Cardiac muscle cell (in vitro differentiated cells and primary cell): ENCODE data around the gene STEAP3. TPM values are rescaled to one million over a fixed set of nuclear protein-coding genes. Genes with fewer than 3 reads are reported as not detected.

ENCODE experiments used
- DNase-seq, 2 donors: peaks; one replicate each; pipeline versions ENCODE4 v3.0.0 to v3.0.0-alpha.2; 2010 to 2017; ENCODE audit warnings: low read depth in 1 of 2, low spot score in 1 of 2
- H3K27ac ChIP-seq: fragments of 200-600 bp; sonication (generic); 2 replicates; pipeline ENCODE4 v1.5.1; 2016
- H3K27me3 ChIP-seq: fragments of 200-600 bp; sonication (generic); 2 replicates; pipeline ENCODE4 v1.6.0; 2016; ENCODE audit warnings: control low read depth
- H3K36me3 ChIP-seq: fragments of 200-600 bp; sonication (generic); 2 replicates; pipeline ENCODE4 v1.5.1; 2016; ENCODE audit warnings: control low read depth
- H3K4me1 ChIP-seq: fragments of 200-600 bp; sonication (generic); 2 replicates; pipeline ENCODE4 v1.8.1; 2017; ENCODE audit warnings: low read depth, mild to moderate bottlenecking, mixed run types
- H3K4me3 ChIP-seq: fragments of 200-600 bp; sonication (generic); 2 replicates; pipeline ENCODE4 v1.5.1; 2016; ENCODE audit warnings: mild to moderate bottlenecking
- H3K9me3 ChIP-seq: fragments of 200-600 bp; sonication (generic); 2 replicates; pipeline ENCODE4 v1.5.1; 2017; ENCODE audit warnings: low read depth, mild to moderate bottlenecking, control low read depth
- CTCF ChIP-seq: IDR thresholded peaks from 2 replicates; pipeline ENCODE4 v1.5.1; 2012; ENCODE audit warnings: low read depth, mild to moderate bottlenecking, low read length
- polyA plus RNA-seq: library from polyadenylated mRNA; unstranded; fragments of >200 nt; fragmentation: Nextera tagmentation; extraction: Ambion mirVana; gene quantifications from 2 replicates; pipeline ENCODE4 v1.2.1, GENCODE V29; 2016
- total RNA-seq: library from RNA; depleted of rRNA; stranded (reverse); fragments of >200 nt; gene quantifications from 2 replicates; pipeline ENCODE4 v1.2.3, GENCODE V29; 2016

Gene STEAP3
- total and polyA plus RNA-seq, 2 experiments from 2014 or later: 3.8 to 4.5 TPM

DNA sequence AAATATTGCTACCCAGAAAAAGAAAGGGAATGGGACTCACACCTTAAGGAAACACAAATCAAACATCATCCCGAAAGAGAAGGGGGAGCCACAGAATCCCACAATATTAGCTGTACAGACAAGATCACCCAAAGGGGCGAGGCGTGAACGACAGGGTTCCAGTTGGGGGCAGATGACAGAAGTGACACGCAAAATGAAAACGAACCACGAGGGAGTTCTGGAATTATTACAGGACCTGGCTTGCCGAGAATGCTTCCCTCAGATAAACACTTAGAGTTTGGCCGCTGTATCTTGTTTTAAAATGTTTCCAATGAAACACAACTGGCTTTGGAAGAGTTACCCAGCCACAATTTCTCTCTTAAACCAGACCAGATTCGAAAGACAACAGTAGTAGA is 82.6 kb downstream of the STEAP3 start:
- Histone ChIP-seq H3K9me3 (no peaks in the 10 kb centered on the region), H3K27ac (no peak overlapping the region), H3K36me3 (no peaks in the 10 kb centered on the region), H3K4me1 (no peaks in the 10 kb centered on the region), H3K27me3 (peaks cover 11% of the 10 kb centered on the region), H3K4me3 (no peak overlapping the region)
- DNase-seq: no peak
- no peak for TF ChIP-seq CTCF

DNA sequence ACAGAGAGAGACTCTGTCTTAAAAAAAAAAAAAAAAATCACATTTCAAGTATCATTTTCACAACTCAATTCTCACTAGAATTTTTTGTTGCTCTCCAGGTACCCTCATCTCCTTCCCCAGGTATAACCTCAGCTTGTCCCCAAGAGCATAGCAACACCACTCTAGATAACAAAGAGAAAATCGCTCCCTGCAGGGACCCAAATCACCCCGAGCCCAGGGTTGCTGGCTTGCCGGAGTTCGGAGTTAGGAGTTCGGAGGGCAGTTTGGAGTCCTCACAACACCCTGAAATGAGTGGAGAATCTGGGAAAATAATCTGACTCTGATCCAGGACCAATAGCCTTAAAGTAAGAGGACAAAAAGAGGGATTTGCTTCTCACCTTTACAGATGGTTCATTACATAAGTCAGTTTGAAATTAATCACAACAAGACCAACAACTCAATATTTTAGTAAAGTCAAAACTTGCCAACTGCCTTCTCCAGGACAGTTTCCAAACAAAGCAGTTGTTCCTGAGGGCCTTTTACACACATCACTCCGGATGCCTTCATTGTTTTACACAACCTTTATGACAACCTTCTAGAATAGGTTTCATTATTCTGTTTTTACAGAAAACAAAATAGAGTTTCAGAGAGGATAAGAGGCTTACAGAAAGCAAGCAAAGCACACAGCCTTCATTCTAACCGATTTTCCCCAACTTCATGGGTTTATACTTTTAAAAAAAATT is 83.9 kb downstream of the STEAP3 start:
- Histone ChIP-seq H3K27ac (no peak overlapping the region), H3K36me3 (no peaks in the 10 kb centered on the region), H3K4me3 (no peak overlapping the region), H3K9me3 (no peaks in the 10 kb centered on the region), H3K4me1 (no peaks in the 10 kb centered on the region), H3K27me3 (peaks cover 11% of the 10 kb centered on the region)
- no peak for DNase-seq
- no peak for TF ChIP-seq CTCF

- Histone ChIP-seq H3K4me3 (no peak overlapping the region), H3K9me3 (no peaks in the 10 kb centered on the region)
- no peak for TF ChIP-seq CTCF
Measured at GRCh38 chr2:119308793-119309330, 85.2 kb downstream of the STEAP3 start.

GRCh38 chr2:119311371-119311770 is 87.7 kb downstream of the STEAP3 start:
- Histone ChIP-seq H3K4me1 (peaks cover 4% of the 10 kb centered on the region), H3K27ac (no peak overlapping the region), H3K36me3 (no peaks in the 10 kb centered on the region), H3K27me3 (no peaks in the 10 kb centered on the region), H3K9me3 (no peaks in the 10 kb centered on the region), H3K4me3 (no peak overlapping the region)
- no peak for TF ChIP-seq CTCF
- DNase-seq: peak; percentile 26 to 34

More at GRCh38 chr2:119308793-119309330, 85.2 kb downstream of the STEAP3 start:
- Histone ChIP-seq H3K27ac (no peak overlapping the region), H3K27me3 (peaks cover 3% of the 10 kb centered on the region), H3K4me1 (peaks cover 4% of the 10 kb centered on the region), H3K36me3 (no peaks in the 10 kb centered on the region)
- DNase-seq: no peak

DNA sequence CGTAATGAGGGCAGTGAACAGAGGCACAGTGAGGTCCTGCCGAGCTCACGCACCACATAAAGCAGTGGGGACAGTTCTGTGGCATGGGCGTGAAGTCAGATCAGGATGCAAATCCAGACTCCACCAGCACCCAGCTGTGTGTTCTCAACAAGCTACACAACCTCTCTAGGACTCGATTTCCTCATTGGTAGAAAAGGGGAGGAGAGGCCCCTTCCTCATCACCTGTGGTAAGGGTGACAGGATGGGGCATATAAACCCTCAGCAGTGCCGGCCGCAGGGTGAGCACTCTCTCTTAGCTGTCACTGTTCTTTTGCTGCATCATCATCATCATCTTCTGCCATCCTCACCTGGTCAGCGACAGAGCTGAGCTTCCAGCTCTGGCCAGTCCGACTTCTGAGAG is 88.2 kb downstream of the STEAP3 start:
- H3K36me3 ChIP-seq: no peaks in the 10 kb centered on the region
- H3K9me3 ChIP-seq: no peaks in the 10 kb centered on the region
- no peaks in the 10 kb centered on the region for H3K27me3 ChIP-seq
- H3K27ac ChIP-seq: no peak overlapping the region
- no peak for TF ChIP-seq CTCF
- H3K4me3 ChIP-seq: no peak overlapping the region
- H3K4me1 ChIP-seq: peaks cover 4% of the 10 kb centered on the region
- DNase-seq: no peak

Other genes starting within 250 kb of the STEAP3 start
- 0.18 and 0.30 TPM in 2 replicates for gene C1QL2, start 65.1 kb upstream of the STEAP3 start, total RNA-seq
- gene C1QL2, start 65.1 kb upstream of the STEAP3 start, polyA plus RNA-seq: 0.60 TPM in 1 of 2 replicates, not detected in the other
- 8.3 and 9.5 TPM in 2 replicates for gene C2orf76, start 143.0 kb downstream of the STEAP3 start, total RNA-seq
- gene C2orf76, start 143.0 kb downstream of the STEAP3 start, polyA plus RNA-seq: 17.0 and 17.6 TPM in 2 replicates
- gene DBI, start 143.1 kb downstream of the STEAP3 start, total RNA-seq: 158 and 205 TPM in 2 replicates
- 297 and 350 TPM in 2 replicates for gene DBI, start 143.1 kb downstream of the STEAP3 start, polyA plus RNA-seq
- gene TMEM37, start 208.0 kb downstream of the STEAP3 start, total RNA-seq: 1.5 and 4.3 TPM in 2 replicates
- 2.1 and 7.6 TPM in 2 replicates for gene TMEM37, start 208.0 kb downstream of the STEAP3 start, polyA plus RNA-seq